ENCODE results near the gene APBB2. TPM values are rescaled to one million over a fixed set of nuclear protein-coding genes. Genes with fewer than 3 reads are reported as not detected.
A peak's percentile ranks its signal among the peaks of the same experiment; 100 is the strongest.

APBB2 gene
- total RNA-seq, 1 experiment from 2014 or later = 49.0 TPM

- TF ChIP-seq ETV6 (CRISPR knock-in tag; IDR thresholded peaks at IDR 0.05) (peak; percentile 59; the same call in 1 of the 2 replicates), ZNF416 (CRISPR knock-in tag; IDR thresholded peaks at IDR 0.05) (no peak), NR1H2 (CRISPR knock-in tag; IDR thresholded peaks at IDR 0.05) (no peak), ZMAT4 (CRISPR knock-in tag; IDR thresholded peaks at IDR 0.05) (no peak), KAT7 (CRISPR knock-in tag; IDR thresholded peaks at IDR 0.05; ENCODE audit: borderline replicate concordance) (no peak), FOXP1 (CRISPR knock-in tag; IDR thresholded peaks at IDR 0.05; ENCODE audit: borderline replicate concordance) (no peak; the same call in none of the 2 replicates), STAT6 (CRISPR knock-in tag; conservative IDR thresholded peaks at IDR 0.05; ENCODE audit: low read depth) (no peak), USF2 (CRISPR knock-in tag; IDR thresholded peaks at IDR 0.05) (no peak), NR3C1 (CRISPR knock-in tag; conservative IDR thresholded peaks at IDR 0.05; ENCODE audit: low read depth) (0 out of 2 replicates have a peak, but pooled peaks have one; percentile 20), PRDM15 (CRISPR knock-in tag; IDR thresholded peaks at IDR 0.05) (peak; percentile 98), TP53 (CRISPR knock-in tag; IDR thresholded peaks at IDR 0.05) (no peak), ZNF232 (CRISPR knock-in tag; IDR thresholded peaks at IDR 0.05) (0 out of 2 replicates have a peak, but pooled peaks have one; percentile 51), TEAD4 (CRISPR knock-in tag; IDR thresholded peaks at IDR 0.05) (no peak), CBFB (CRISPR knock-in tag; IDR thresholded peaks at IDR 0.05; ENCODE audit: low read depth) (peak; percentile 69; the same call in 1 of the 2 replicates), JUN (CRISPR knock-in tag; IDR thresholded peaks at IDR 0.05) (no peak), NFYB (CRISPR knock-in tag; conservative IDR thresholded peaks at IDR 0.05; ENCODE audit: low read depth) (no peak), ZBTB21 (CRISPR knock-in tag; IDR thresholded peaks at IDR 0.05; ENCODE audit: borderline replicate concordance) (0 out of 2 replicates have a peak, but pooled peaks have one; percentile 51), JAZF1 (CRISPR knock-in tag; IDR thresholded peaks at IDR 0.05) (no peak), ZNF281 (CRISPR knock-in tag; IDR thresholded peaks at IDR 0.05) (no peak), CDX4 (CRISPR knock-in tag; IDR thresholded peaks at IDR 0.05; ENCODE audit: borderline replicate concordance) (no peak), ZBTB43 (CRISPR knock-in tag; IDR thresholded peaks at IDR 0.05) (0 out of 2 replicates have a peak, but pooled peaks have one; percentile 34), IRF2 (CRISPR knock-in tag; IDR thresholded peaks at IDR 0.05; ENCODE audit: borderline replicate concordance, low read depth) (no peak), MXD4 (CRISPR knock-in tag; IDR thresholded peaks at IDR 0.05; ENCODE audit: borderline replicate concordance) (no peak), TEAD1 (CRISPR knock-in tag; IDR thresholded peaks at IDR 0.05) (no peak; the same call in 1 of the 2 replicates), MAX (CRISPR knock-in tag; IDR thresholded peaks at IDR 0.05) (no peak; the same call in 1 of the 2 replicates), RELA (CRISPR knock-in tag; IDR thresholded peaks at IDR 0.05; ENCODE audit: borderline replicate concordance) (0 out of 2 replicates have a peak, but pooled peaks have one; percentile 4)
These were observed at the start of gene APBB2 (continued) for GRCh38 chr4:41214136-41214824.
